ENCODE data around the gene ADGRB2. TPM values are rescaled to one million over a fixed set of nuclear protein-coding genes. Genes with fewer than 3 reads are reported as not detected.

ADGRB2 gene
- total and polyA plus RNA-seq, 2 donors (not counting 1 experiment from before 2014, with no cell fraction given) = 4.4 to 10.4 TPM

- H3K27ac ChIP-seq (ENCODE audit: insufficient read depth, low read length) = peak overlapping the region; percentile 63
- peak; percentile 63 to 97 for DNase-seq (ENCODE audit: low read depth in 2 of 2)
- no peaks in the 10 kb centered on the region for H3K36me3 ChIP-seq (ENCODE audit: control insufficient read depth, insufficient read depth, low read length)
- peak overlapping the region; percentile 44 for H3K4me2 ChIP-seq (ENCODE audit: extremely low read depth, insufficient read depth, low read length)
- H3K9ac ChIP-seq (ENCODE audit: insufficient read depth, low read length) = no peak overlapping the region
- no peaks in the 10 kb centered on the region for H4K20me1 ChIP-seq (ENCODE audit: control insufficient read depth, extremely low read depth, insufficient read depth, low read length)
- no peaks in the 10 kb centered on the region for H3K9me3 ChIP-seq (ENCODE audit: control insufficient read depth, insufficient read depth, low read depth, low read length)
- no peaks in the 10 kb centered on the region for H3K79me2 ChIP-seq (ENCODE audit: control insufficient read depth, insufficient read depth, low read length)
- TF ChIP-seq EZH2 (IDR thresholded peaks at IDR 0.05; ENCODE audit: low read length, missing control alignments) (no peak), CTCF (conservative IDR thresholded peaks at IDR 0.05 in 1 of 2, IDR thresholded peaks at IDR 0.05 in 1 of 2; ENCODE audit: low read depth in 1 of 2, low read length in 2 of 2) (no peak)
- H3K4me1 ChIP-seq (ENCODE audit: control insufficient read depth, extremely low read depth, insufficient read depth, low read length) = peaks cover 33% of the 10 kb centered on the region
- no peak overlapping the region for H2AFZ ChIP-seq (ENCODE audit: low read length)
- no peak overlapping the region for H3K4me3 ChIP-seq (replicated peaks in 1 of 4; ENCODE audit: control extremely low read depth in 1 of 4, insufficient read depth in 1 of 4, low read depth in 3 of 4, low read length in 4 of 4)
- peaks cover 7% of the 10 kb centered on the region for H3K27me3 ChIP-seq (ENCODE audit: control insufficient read depth, insufficient read depth, low read length)
These were observed 51.5 kb downstream of the ADGRB2 start for GRCh38 chr1:31712630-31713029.

GRCh38 chr1:31712068-31712467 is 52.1 kb downstream of the ADGRB2 start:
- TF ChIP-seq EZH2 (IDR thresholded peaks at IDR 0.05; ENCODE audit: low read length, missing control alignments) (no peak), CTCF (conservative IDR thresholded peaks at IDR 0.05 in 1 of 2, IDR thresholded peaks at IDR 0.05 in 1 of 2; ENCODE audit: low read depth in 1 of 2, low read length in 2 of 2) (no peak)

DNA sequence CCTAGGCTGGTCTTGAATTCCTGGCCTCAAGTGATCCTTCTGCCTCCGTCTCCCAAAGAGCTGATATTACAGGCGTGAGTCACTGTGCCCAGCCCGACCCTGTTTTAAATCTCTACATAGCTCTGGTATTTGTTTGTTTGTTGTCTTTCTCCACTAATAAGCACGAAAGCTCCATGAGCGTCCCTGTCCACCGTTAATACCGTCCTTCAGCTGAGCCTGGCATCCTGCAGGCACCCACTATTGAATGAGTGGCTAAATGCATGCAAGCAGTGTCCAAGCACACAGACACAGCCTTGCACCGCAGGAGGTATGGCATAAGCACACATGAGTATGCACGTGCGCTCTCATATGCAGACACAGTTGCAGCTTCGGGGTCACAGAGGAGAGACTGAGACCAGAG is 55.8 kb downstream of the ADGRB2 start:
- H2AFZ ChIP-seq (ENCODE audit: low read length) = no peak overlapping the region
- no peaks in the 10 kb centered on the region for H3K27me3 ChIP-seq (ENCODE audit: control insufficient read depth, insufficient read depth, low read length)
- H3K36me3 ChIP-seq (ENCODE audit: control insufficient read depth, insufficient read depth, low read length) = no peaks in the 10 kb centered on the region
- H3K9ac ChIP-seq (ENCODE audit: insufficient read depth, low read length) = no peak overlapping the region
- peak in 1 of 2 donors; percentile 47 for DNase-seq (ENCODE audit: low read depth in 2 of 2)
- peaks cover 4% of the 10 kb centered on the region for H3K79me2 ChIP-seq (ENCODE audit: control insufficient read depth, insufficient read depth, low read length)
- peaks cover 30% of the 10 kb centered on the region for H3K4me1 ChIP-seq (ENCODE audit: control insufficient read depth, extremely low read depth, insufficient read depth, low read length)
- H3K27ac ChIP-seq (ENCODE audit: insufficient read depth, low read length) = no peak overlapping the region
- TF ChIP-seq EZH2 (IDR thresholded peaks at IDR 0.05; ENCODE audit: low read length, missing control alignments) = no peak
- TF ChIP-seq CTCF (conservative IDR thresholded peaks at IDR 0.05 in 1 of 2, IDR thresholded peaks at IDR 0.05 in 1 of 2; ENCODE audit: low read depth in 1 of 2, low read length in 2 of 2) = no peak
- no peaks in the 10 kb centered on the region for H4K20me1 ChIP-seq (ENCODE audit: control insufficient read depth, extremely low read depth, insufficient read depth, low read length)
- no peak overlapping the region for H3K4me2 ChIP-seq (ENCODE audit: extremely low read depth, insufficient read depth, low read length)
- H3K4me3 ChIP-seq (replicated peaks in 1 of 4; ENCODE audit: control extremely low read depth in 1 of 4, insufficient read depth in 1 of 4, low read depth in 3 of 4, low read length in 4 of 4) = no peak overlapping the region
- no peaks in the 10 kb centered on the region for H3K9me3 ChIP-seq (ENCODE audit: control insufficient read depth, insufficient read depth, low read depth, low read length)

More at GRCh38 chr1:31712068-31712467, 52.1 kb downstream of the ADGRB2 start:
- Histone ChIP-seq H3K4me2 (ENCODE audit: extremely low read depth, insufficient read depth, low read length) (peak overlapping the region; percentile 44), H3K27me3 (ENCODE audit: control insufficient read depth, insufficient read depth, low read length) (peaks cover 3% of the 10 kb centered on the region), H4K20me1 (ENCODE audit: control insufficient read depth, extremely low read depth, insufficient read depth, low read length) (no peaks in the 10 kb centered on the region), H3K9me3 (ENCODE audit: control insufficient read depth, insufficient read depth, low read depth, low read length) (no peaks in the 10 kb centered on the region), H3K36me3 (ENCODE audit: control insufficient read depth, insufficient read depth, low read length) (no peaks in the 10 kb centered on the region), H3K79me2 (ENCODE audit: control insufficient read depth, insufficient read depth, low read length) (no peaks in the 10 kb centered on the region), H3K4me1 (ENCODE audit: control insufficient read depth, extremely low read depth, insufficient read depth, low read length) (peaks cover 35% of the 10 kb centered on the region), H3K4me3 (replicated peaks in 1 of 4; ENCODE audit: control extremely low read depth in 1 of 4, insufficient read depth in 1 of 4, low read depth in 3 of 4, low read length in 4 of 4) (no peak overlapping the region), H3K27ac (ENCODE audit: insufficient read depth, low read length) (peak overlapping the region; percentile 63), H2AFZ (ENCODE audit: low read length) (no peak overlapping the region), H3K9ac (ENCODE audit: insufficient read depth, low read length) (no peak overlapping the region)
- peak; percentile 65 to 91 for DNase-seq (ENCODE audit: low read depth in 2 of 2)
